Peyer's patch (tissue), 4 donors: ENCODE measurements around the gene RABGAP1. TPM values are rescaled to one million over a fixed set of nuclear protein-coding genes. Genes with fewer than 3 reads are reported as not detected.

Experiments used
- DNase-seq, 3 donors: peaks; one replicate each; pipeline ENCODE4 v3.0.0-alpha.2; 2017 to 2019
- H3K27ac ChIP-seq, 4 donors: fragments of 200-600 bp; sonication (generic); one replicate each; pipeline ENCODE4 v1.5.1; 2016 to 2019
- H3K27me3 ChIP-seq, 2 donors: fragments of 200-600 bp; sonication (generic); one replicate each; pipeline ENCODE4 v1.5.1; 2019
- H3K36me3 ChIP-seq, 3 donors: fragments of 200-600 bp; sonication (generic); one replicate each; pipeline ENCODE4 v1.5.1; 2016 to 2019
- H3K4me1 ChIP-seq, 4 donors: fragments of 200-600 bp; sonication (generic); one replicate each; pipeline ENCODE4 v1.5.1; 2016 to 2019
- H3K4me3 ChIP-seq, 4 donors: fragments of 200-600 bp; sonication (generic); 1 replicate in 3 of 4; 2 replicates in 1 of 4; pipeline ENCODE4 v1.5.1; 2016 to 2019; ENCODE audit warnings: mild to moderate bottlenecking in 1 of 4
- H3K9me3 ChIP-seq, 4 donors: fragments of 200-600 bp; sonication (generic); one replicate each; pipeline ENCODE4 v1.5.1; 2016 to 2019; ENCODE audit warnings: mild to moderate bottlenecking in 1 of 4
- CTCF ChIP-seq, 6 experiments: fragments of 450-650 bp in 4 of 6; fragments of 200-600 bp in 2 of 6; sonication (generic) in 1 of 6; IDR thresholded peaks; one replicate each; pipeline ENCODE4 v1.5.1; 2017 to 2019; ENCODE audit warnings: antibody characterized with exemption in 6 of 6, mild to moderate bottlenecking in 3 of 6, moderate library complexity in 1 of 6
- POLR2A ChIP-seq, 2 donors: fragments of 450-650 bp; IDR thresholded peaks; one replicate each; pipeline ENCODE4 v1.5.1; 2017; ENCODE audit warnings: antibody characterized with exemption in 2 of 2, mild to moderate bottlenecking in 2 of 2, moderate library complexity in 2 of 2
- total RNA-seq, 4 donors: library from RNA; depleted of rRNA; stranded (reverse); fragments of >200 nt; gene quantifications; one replicate each; pipeline ENCODE4 v1.1.0, GENCODE V29; 2016

RABGAP1 gene
- total RNA-seq, 4 donors from 2014 or later = 45.0 to 92.4 (median 49.7) TPM

GRCh38 chr9:123097430-123098095 is 156.7 kb downstream of the RABGAP1 start:
- H3K36me3 ChIP-seq = peaks cover 0 to 80% (median 0%) of the 10 kb centered on the region in 3 donors
- no peak for TF ChIP-seq CTCF (IDR thresholded peaks at IDR 0.05)
- TF ChIP-seq POLR2A (IDR thresholded peaks at IDR 0.05) = no peak
- H3K4me1 ChIP-seq = no peaks in the 10 kb centered on the region
- H3K27ac ChIP-seq = no peak overlapping the region
- DNase-seq = no peak
- H3K27me3 ChIP-seq = no peaks in the 10 kb centered on the region
- no peaks in the 10 kb centered on the region for H3K9me3 ChIP-seq
- no peak overlapping the region for H3K4me3 ChIP-seq

- TF ChIP-seq POLR2A (IDR thresholded peaks at IDR 0.05) = no peak
- TF ChIP-seq CTCF (IDR thresholded peaks at IDR 0.05) = no peak
- Histone ChIP-seq H3K27ac (no peak overlapping the region), H3K4me1 (no peaks in the 10 kb centered on the region), H3K27me3 (no peaks in the 10 kb centered on the region), H3K36me3 (peaks cover 0 to 79% (median 0%) of the 10 kb centered on the region in 3 donors), H3K4me3 (no peak overlapping the region), H3K9me3 (no peaks in the 10 kb centered on the region)
- no peak for DNase-seq
Observed at GRCh38 chr9:123098096-123098459, 157.3 kb downstream of the RABGAP1 start.

- no peaks in the 10 kb centered on the region for H3K9me3 ChIP-seq
- H3K27ac ChIP-seq = no peak overlapping the region
- no peaks in the 10 kb centered on the region for H3K27me3 ChIP-seq
- H3K36me3 ChIP-seq = peaks cover 0 to 78% (median 0%) of the 10 kb centered on the region in 3 donors
- DNase-seq = no peak
- TF ChIP-seq POLR2A (IDR thresholded peaks at IDR 0.05) (no peak), CTCF (IDR thresholded peaks at IDR 0.05) (no peak)
- H3K4me1 ChIP-seq = no peaks in the 10 kb centered on the region
- no peak overlapping the region for H3K4me3 ChIP-seq
Observed at GRCh38 chr9:123099042-123099441, 158.2 kb downstream of the RABGAP1 start.

DNA sequence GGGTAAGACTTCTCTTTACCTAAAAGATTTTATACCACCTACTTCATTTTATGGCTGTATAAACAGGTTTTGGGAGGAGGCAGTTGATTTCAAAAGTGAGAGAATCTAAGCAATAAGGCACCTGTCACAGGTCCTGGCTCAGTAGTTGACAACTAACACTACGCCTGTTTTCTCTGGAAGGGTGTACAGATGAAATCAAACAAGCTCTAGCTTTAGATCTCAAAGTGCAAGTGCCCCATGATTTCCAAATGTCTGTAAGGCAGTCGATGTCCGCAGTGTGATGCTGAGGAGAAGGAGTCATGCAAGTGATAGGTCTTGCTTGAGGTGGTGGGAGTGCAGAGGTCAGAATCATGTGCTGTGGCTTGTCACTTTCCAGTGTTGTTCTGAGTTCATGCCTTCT is 158.7 kb downstream of the RABGAP1 start:
- peaks cover 0 to 82% (median 0%) of the 10 kb centered on the region in 3 donors for H3K36me3 ChIP-seq
- no peak for DNase-seq
- no peaks in the 10 kb centered on the region for H3K27me3 ChIP-seq
- no peak overlapping the region for H3K27ac ChIP-seq
- no peak overlapping the region for H3K4me3 ChIP-seq
- no peaks in the 10 kb centered on the region for H3K9me3 ChIP-seq
- H3K4me1 ChIP-seq = peaks cover 0 to under 1% (median 0%) of the 10 kb centered on the region in 4 donors
- TF ChIP-seq POLR2A (IDR thresholded peaks at IDR 0.05) (no peak), CTCF (IDR thresholded peaks at IDR 0.05) (no peak)

DNA sequence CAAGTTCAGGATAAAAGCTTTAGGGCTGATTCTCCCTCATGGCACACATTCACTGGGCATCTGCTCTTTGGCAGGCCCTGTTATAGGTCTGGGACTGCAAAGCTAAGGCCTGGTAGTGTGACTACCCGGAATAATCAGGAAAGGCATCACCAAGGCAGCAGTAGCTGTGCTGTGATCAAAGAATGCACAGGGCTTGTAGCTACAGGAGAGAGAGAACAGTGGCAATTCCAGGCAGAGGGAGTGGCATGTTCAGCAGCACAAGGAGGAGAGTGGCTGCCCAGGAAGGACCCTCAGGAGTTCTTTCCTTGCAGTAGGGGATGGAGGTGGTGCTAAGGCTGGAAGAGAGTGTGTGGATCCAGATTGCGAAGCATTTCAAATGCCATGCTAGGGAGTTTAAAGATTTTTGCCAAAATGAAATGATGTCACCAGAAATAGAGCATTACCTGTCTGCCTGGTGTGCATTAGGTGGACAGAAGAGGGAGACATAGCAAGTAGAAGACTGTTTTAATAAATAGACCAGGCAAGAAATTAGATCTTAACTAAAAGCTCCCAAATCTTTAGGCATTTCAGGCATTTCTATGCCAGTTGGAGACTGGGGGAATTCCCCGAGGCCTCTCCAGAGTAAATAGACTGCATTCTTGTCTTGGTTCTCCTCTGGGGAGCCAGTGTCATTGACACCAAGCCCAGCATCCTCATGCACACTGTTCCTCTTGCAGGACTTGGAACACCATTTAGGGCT is 161.7 kb downstream of the RABGAP1 start:
- Histone ChIP-seq H3K9me3 (no peaks in the 10 kb centered on the region), H3K36me3 (peaks cover 0 to 85% (median 0%) of the 10 kb centered on the region in 3 donors), H3K27me3 (no peaks in the 10 kb centered on the region), H3K27ac (no peak overlapping the region), H3K4me1 (peaks cover 0 to 6% (median 0%) of the 10 kb centered on the region in 4 donors), H3K4me3 (no peak overlapping the region)
- TF ChIP-seq CTCF (IDR thresholded peaks at IDR 0.05) = peak in 4 of 6 experiments; percentile 20 to 36 (median 27)
- TF ChIP-seq POLR2A (IDR thresholded peaks at IDR 0.05) = no peak
- DNase-seq = no peak
